GM19043 (cell line): ENCODE data around the gene OTUD5.

Experiments used
- ATAC-seq: cut with Tn5 transposase; IDR thresholded peaks from one replicate; pipeline ENCODE4 v1.9.1; 2021; ENCODE audit warnings: low read depth; ENCODE audit not compliant: unreplicated experiment

OTUD5 gene

DNA sequence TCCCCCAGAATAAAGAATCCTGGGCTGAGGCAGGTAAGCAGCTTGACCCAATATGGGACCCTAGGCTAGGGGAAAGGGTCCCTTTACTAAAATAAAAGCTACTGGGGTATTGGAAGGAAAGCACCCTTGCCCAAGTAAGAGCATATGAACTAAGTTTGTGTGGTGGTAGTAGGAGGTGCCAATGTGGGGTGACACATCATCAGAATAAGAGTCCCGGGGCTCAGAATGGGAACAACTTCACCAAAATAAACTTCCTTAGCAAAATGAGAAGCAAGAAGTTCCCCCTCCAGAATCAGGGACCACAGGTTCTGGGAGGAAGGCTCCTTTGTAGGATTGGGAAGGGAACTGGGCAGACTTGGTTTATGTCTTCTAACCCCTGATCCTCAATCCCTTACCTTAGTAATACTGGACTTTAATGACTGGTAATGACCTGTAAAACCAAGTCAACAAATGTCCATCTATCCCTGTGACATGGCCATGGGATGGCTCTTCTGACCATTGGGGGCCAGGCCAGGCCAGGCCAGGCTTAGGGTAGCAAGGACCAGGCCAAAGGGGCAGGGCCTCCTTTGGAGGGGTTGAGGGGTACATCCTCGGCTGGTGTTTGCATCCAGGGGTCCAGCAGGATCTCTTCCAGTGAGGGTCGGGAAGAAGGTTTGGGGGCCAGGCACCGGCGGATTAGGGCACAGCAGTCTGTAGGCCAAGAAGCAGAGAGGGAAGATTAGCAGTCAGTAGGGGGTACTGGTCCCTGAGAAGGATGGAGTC, 43.6 kb downstream of the OTUD5 start:
- no peak for ATAC-seq

DNA sequence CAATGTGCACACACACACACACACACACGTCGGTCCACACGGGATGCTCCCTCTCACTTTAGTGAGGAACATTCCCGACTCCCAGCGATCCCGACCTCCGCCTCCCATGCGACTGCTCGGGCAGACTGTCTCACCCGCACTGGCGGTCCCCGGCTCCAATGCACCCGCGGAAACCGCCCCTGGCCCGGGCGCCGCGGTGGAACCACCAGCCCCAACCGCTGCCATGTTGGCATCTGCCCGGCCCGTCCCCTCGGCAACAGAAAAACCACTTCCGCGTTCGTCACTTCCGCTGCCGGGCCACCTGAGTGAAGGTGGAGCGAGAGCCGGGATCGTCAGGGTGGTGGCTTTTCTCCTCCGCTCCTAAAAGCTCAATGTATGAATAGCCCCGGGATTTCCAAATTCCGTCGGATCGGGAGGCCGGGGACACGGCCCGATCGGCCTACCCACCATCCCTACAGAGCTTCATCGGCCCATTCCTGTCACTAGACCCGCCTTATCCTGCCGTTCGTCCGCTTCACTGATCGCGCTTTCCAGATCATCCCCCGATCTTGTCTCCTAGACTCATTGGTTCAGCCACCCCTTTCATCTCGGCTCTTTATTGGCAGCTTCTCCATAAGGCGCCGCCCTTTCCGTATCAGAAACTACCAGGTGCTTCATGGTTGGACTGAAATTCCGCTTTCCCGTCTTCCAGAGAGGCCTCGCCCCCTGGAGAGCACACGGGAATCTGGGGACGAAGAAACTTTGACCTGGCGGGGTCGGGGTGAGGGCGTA, 45.8 kb downstream of the OTUD5 start, which contains the start of gene SLC35A2:
Gene SLC35A2 (minus strand): TSS at position 235 of the 771 bp plus-strand sequence. CDS start 10 bp downstream, at position 225.
- ATAC-seq: peak; percentile 63

DNA sequence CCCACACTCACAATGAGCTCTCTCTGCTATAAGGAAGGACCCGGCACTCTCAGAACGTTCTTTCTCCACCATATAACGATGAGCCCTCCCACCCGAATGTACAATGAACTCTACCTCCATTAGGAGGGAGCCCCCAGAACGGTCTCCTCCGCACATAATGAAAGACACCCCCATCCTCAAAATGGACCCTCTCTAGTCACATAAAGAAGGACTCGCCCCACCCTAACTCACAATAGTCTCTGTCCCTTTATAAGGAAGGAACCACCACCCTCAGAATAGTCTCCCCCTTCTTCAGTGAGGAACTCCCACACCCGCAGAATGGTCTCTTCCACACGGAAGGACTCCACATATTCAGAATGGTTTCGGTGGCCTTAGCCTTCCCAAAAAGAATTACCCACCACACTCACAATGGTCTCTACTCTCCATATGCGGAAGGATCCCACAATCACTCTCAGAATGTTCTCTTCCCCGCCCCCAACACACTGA, 46.4 kb downstream of the OTUD5 start:
- no peak for ATAC-seq

DNA sequence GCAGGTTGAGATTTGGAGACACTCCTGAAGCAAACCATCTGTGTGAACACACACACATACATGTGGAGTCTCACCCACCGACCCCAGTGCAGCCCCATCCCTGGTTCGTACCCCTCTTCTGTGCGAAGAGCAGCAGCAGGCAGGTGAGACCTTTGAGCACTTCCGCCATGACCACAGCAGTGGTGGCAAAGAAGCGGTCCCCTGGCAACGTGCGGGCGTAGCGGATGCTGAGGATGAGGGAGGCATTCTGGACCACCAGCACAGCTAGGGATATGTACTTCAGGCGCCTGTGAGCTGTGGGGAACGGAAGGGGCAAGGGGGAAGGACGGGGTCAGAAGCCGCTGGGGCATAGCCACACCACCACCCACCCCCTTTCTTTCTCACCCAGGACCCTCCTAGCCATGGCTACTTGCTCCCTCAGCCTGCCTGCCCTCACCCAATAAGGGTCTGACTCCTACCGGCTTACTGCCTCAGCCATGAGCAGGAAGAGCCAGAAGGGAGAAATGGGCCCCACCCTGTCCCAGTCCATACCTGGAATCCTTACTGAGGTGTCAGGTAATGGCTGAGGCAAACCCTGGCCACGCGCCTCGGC, 47.6 kb downstream of the OTUD5 start:
- ATAC-seq: no peak

DNA sequence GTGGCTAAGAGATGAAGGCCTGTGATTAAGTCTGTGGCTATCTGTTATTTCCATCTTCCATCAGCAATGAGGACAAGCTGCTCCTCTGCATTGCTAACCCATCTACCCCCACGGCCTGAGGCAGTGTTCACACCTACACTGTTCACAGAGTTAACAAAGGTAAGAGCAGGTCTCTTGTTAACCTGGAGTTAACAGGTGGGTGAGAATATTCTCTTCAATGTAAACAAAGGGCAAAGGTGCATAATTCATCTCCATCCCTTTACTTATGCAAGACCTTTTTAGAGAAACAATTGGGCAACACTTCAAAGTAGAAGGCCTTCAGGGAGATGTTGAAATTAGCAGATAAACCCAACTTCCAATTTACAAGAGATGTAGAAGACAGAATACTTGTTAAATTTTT, 48.8 kb downstream of the OTUD5 start:
- no peak for ATAC-seq

DNA sequence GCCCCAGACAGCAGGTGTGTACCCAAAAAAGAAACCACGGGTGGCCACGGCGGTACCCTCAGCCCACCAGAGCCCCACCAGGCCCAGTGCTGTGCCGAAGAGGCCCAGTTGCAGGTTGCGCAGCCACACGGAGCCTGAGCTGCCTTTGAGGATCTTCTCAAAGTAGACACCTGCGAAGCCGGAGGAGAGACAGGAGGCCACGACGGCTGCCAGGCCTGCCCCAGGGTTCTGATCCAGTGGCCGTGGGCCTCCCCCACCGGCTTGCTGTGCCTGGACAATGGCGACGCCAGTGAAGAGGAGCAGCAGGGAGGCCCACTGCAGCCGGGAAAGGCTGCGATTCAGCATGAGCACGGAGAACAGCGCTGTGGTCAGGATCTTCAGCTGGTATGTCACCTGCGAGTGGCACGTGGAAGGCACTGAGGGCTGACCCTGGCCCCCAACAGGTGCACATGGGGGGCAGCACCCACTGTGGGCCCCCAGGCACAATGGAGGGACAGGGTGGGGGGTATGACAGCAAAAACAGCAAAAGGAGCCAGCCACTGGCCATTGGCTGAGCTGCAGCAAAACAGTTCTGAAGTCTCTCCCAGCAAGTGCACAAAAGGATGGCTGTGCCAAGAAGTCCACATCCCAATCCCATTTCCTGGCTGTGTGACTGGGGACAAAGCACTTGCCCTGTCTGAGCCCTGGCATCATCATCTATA, 52.2 kb downstream of the OTUD5 start:
- ATAC-seq: no peak

DNA sequence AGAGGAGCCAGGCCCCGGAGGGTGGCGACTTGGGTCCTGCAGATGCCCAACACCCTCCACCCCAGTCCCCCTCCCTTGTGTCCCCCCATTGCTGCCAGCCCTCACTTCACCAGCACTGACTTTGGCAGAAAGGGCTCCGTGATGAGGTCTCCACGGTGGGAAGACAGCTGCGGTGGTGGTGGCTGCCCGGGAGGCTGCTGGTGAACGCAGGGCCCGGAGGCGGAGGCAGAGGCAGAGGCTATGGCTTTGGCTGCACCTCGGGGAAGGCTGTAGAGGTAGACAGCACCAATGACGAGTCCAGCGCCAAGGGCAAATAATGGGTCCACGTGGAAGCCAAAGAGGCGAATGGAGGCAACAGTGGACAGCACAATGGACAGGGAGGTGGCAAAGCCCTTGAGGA, 52.8 kb downstream of the OTUD5 start:
- no peak for ATAC-seq

DNA sequence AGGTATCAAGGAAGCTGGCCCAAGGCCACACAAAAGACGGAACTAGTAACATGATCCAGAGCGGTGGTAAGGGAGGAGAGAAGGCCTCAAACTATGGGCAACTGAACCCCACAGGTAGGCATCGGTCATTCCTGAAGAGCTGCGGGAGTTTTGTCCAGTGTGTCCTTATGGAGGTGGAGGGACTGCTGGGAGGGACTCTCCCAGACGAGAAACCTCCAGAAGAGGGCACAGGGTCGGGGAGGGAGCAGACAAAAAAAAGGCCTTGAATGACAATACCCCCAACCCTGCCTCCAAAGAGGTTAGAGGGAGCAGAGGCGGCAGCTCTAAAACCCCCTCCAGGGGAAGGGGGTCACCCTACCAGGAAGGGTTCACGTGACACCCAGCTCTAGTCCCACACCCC, 53.2 kb downstream of the OTUD5 start:
- ATAC-seq: no peak

DNA sequence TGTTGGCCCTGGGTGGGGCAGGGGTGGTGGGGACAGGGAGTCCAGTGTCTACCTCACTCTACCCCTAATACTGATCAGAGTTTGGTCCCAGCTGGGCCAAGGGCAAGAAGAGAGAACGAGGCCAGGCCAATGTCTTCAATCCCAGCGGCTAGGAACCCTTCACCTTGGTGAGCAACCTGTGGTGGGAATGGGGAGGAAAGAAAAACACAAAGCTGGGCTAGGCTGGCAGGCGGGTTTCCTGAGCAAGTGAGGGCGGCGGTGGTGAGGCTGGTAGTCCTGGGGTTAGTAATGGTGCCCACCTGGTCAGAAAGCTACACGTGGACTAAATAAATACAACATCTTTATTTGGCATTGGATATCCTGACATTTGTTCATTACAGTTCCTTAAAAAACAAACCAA, 54.1 kb downstream of the OTUD5 start:
- no peak for ATAC-seq

DNA sequence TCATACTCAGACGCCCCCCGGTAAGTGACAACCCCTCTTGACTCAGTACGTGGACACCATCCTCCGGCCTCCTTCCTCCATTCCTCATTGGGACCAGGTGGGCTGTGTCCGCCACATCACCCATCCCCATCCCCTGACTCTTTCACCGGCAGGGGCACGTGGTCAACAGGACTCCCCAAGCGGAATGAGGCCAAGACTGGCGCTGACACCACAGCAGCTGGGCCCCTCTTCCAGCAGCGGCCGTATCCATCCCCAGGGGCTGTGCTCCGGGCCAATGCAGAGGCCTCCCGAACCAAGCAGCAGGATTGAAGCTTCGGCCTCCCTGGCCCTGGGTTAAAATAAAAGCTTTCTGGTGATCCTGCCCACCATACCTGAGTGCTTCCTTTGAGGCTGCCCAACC, 54.6 kb downstream of the OTUD5 start:
- ATAC-seq: no peak

DNA sequence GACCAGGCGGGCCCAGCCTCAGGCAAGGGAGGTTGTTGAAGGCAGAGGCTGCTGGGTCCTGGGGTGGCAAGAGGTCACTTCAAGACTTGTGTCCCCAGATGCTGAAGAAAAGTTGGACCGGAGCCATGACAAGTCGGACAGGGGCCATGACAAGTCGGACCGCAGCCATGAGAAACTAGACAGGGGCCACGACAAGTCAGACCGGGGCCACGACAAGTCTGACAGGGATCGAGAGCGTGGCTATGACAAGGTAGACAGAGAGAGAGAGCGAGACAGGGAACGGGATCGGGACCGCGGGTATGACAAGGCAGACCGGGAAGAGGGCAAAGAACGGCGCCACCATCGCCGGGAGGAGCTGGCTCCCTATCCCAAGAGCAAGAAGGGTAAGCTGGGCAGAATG, 55.3 kb downstream of the OTUD5 start:
- no peak for ATAC-seq

DNA sequence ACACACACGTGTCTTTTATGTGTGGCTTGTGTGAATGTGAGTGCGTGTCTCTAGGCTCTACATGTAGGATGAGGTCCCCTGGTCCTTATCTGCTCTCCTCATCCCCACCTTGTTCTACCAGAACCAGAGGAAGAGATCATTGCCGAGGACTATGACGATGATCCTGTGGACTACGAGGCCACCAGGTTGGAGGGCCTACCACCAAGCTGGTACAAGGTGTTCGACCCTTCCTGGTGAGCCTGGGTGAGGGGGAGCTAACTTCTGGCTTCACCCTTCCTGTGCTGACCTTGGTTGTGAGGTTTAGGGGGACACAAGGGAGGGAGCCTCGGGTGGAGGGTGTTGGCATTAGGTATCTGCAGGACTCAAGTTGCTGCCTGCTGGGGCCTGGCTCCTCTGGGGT, 56.3 kb downstream of the OTUD5 start:
- no peak for ATAC-seq

DNA sequence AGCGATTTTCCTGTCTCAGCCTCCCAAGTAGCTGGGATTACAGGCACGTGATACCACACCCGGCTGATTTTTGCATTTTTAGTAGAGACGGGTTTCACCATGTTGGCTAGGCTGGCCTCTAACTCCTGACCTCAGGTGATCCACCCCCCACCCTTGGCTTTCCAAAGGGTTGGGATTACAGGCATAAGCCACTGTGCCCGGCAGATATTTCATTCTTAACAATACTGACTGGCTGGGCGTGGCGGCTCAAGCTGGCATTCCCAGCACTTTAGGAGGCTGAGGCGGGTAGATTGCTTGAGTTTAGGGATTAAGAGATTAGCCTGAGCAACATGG, 58.4 kb downstream of the OTUD5 start:
- ATAC-seq: no peak

DNA sequence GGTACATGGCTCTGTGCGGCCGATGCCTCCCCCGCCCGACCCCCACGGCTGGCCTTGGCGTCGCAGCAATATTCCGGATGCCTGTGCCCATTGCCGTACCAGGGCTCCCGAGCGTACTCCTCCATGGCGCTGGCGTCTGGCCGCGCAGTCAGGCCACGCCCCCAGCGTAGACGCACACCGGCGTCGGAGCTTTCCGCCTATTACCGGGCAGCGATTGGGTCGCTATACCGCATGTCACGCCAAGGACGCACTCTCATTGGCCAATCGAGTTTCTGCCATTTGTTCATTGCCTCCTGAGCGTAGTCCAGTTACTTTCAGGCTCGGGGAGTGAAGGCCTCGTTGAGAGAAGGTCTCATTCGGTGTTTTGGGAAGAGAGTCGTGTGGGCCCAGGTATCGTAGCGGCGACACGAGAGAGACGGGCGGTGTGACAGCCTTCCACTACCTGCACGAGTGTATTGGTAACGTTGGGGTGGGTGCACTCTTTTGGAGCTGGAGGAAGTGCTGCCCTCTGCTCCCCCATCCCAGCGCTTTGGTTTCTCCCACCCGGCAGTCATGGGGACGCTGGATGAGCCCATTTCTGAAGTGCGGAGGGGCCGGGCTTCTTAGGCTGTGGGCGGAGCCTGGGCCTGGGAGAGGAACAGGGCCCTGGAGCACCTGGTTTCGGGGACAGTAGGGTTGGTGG, 59.6 kb downstream of the OTUD5 start, which contains the start of the genes PQBP1 and TIMM17B:
Gene PQBP1 (plus strand): TSS at position 306 of the 682 bp plus-strand sequence. CDS start 580 bp downstream, outside the sequence.
Gene TIMM17B (minus strand): TSS at position 144 of the 682 bp plus-strand sequence. CDS start 19 bp downstream, at position 125.
- ATAC-seq: peak; percentile 87

DNA sequence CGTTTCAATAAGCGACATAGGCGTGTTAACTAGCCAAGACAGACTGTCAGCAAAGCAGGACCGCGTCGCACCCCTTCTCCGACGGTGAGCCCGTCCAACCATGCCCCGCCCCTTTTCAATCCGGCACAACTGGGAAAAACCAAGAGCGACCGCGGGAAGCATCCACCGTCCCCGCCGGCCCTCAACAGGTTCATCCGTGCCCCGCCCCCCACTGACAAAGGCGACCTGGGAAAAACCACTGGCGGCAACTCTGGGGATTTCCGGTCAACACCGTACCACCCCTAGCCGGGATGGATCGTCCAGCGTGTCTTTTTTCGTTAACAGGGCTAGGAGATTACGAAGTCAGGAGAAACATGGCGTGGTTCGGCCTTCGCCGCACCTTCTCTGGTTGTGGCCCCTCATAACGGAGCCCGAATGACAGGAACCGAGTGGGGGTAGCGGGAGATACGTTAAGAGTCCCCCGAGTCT, 60.2 kb downstream of the OTUD5 start:
- ATAC-seq: peak; percentile 7

DNA sequence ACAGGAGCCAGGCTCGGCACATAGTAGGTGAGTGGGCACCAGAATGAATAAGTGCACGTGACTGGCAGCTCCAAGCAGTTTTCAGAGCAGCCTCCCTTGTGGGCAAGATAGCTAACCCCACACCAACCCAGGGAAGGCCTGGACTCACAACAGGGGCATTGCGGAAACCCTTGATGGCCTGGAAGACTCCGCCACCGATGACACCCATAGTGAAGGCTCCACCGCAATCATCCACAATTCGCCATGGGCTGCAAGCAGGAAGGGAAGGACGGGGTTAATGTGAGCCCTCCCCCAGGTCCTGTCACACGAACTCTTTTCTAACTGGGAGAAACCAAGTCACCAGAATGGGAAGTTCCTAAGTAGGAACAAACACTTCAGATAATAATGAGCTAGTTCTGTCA, 60.8 kb downstream of the OTUD5 start:
- no peak for ATAC-seq

DNA sequence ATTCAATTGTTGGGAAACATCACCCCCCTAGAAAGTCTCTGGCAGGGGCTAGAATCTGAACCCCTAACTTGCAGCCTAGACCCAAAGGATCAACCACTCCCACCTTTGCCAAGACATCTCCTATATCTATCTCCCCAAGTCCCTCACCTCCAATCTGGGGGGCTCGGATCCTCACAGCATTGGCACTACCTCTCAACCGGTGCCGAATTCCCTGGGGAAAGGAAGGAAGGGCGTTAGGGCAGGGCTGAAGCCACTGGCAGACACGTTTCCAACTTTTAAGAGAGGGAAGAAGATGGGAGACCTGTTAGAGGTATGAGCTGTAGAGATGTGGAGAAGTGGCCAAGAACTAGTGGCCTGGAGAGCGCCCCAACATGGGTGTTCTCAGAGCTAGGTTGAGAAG, 62.5 kb downstream of the OTUD5 start:
- ATAC-seq: no peak

DNA sequence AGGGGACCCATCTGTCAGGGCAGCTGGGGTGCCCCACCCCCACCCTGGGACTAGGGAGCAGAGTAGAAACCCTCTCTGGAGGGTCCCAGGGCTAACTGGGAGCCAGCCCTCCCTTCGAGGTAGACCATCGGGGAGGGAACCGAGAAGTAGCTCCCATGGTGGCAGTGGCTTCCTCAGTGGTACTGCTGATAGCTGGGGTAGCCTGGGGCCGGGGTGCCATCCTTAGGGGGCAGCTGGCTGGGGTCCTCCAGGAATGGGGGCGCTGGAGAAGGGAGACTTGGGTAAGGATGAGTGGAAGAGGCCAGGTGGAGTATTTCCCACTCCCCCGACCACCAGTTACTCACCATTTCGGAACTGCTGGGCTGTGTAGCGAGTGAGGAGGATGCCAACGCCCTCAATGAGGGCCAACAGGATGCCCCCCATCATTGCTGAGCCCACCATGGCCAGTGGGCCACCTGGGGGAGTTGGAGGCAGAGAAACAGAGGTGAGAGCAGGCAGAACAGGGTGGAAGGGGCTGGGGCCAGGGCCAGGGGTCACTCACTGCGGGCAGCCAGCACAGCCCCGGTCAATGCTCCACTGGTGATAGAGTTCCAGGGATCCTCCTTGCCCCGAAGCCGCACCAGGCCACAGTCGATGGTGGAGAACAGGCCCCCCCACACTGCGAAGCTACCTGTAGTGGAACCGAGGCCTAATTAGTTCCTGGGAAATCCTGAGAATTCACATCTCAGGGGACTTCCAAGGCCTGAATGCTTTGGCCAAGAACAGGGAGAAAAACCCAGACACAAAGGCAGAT, 63.7 kb downstream of the OTUD5 start:
- no peak for ATAC-seq

DNA sequence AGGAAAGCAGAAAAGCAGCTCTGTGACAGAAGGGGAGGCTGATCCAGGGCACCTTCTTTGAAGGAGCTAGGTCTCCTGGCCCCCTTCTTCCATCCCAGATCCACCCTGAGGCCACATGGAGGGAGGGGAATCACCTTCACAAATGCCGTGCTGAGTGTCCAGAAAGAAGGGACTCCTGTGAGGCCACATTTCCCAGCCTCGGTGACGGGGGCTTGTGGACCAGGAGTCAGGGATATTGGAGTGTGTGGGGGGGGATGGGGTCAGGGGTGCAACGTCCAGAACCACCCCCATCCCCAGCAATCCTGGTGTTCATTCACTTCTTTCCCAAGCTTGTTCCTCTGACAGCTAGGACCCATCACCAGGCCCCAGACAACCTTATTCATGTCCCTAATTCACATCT, 64.5 kb downstream of the OTUD5 start:
- ATAC-seq: no peak
